Hematopoietic multipotent progenitor cell (in vitro differentiated cells): Measurements from ENCODE around the gene KRT8. TPM values are rescaled to one million over a fixed set of nuclear protein-coding genes. Genes with fewer than 3 reads are reported as not detected.

Source experiments
- DNase-seq, 3 donors: peaks; one replicate each; pipeline ENCODE4 v3.0.0-alpha.2; 2011 to 2015; ENCODE audit warnings: low read depth in 2 of 3, low spot score in 2 of 3
- total RNA-seq: library from RNA; depleted of rRNA; stranded (reverse); fragments of >200 nt; gene quantifications from one replicate; pipeline ENCODE4 v1.2.3, GENCODE V29; 2012

The KRT8 gene
- total RNA-seq, 1 donor, result 7.3 TPM

DNA sequence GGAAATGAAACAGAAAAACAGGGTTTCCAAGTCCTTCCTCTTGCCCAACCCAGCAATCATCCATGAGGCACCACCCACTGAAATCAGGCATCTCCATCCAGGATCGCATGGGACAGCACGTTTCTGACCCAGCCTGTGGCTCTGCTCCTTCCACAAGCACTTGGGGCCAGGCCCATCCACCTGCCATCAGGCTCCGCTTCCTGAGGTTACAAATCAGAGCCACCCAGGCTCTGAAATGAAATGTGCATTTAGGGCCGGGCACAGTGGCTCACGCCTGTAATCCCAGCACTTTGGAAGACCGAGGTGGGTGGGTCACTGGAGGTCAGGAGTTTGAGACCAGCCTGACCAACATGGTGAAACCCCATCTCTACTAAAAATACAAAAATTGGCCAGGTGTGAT is 55.4 kb downstream of the KRT8 start:
- no peak for DNase-seq

DNA sequence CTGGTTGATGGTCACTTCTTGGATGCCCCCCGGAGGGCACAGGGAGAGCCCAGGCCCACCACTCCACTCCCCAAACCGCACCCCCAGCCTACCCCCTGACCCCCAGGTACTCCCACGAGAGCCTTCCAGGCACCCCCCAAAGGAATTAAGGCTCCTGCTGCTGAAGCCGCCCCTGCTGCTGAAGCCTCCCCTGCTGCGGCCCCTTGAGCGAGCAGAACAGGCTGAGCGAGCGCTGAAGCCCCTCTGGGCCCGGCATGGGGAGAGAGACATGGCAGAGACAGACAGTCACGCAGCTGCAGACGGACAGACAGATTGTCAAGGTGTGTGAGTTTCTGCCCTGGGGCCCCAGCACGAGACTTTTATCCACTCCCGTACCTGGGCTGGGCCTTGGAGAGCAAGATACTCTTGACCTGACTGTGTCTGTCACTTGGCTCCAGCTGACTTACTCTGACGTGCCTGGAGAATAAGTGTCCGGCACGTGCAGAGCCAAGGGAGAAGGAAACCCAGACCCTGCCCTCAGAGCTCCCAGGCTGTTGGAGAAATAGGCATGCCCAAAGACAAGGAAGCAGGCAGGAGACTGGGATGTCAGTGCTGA is 56.1 kb downstream of the KRT8 start, which contains the start of gene KRT78:
Gene KRT78, minus strand, starts transcription at position 334 of the 595 bp plus-strand sequence. Its CDS starts 64 bp downstream, at position 270.
- DNase-seq, result no peak

DNA sequence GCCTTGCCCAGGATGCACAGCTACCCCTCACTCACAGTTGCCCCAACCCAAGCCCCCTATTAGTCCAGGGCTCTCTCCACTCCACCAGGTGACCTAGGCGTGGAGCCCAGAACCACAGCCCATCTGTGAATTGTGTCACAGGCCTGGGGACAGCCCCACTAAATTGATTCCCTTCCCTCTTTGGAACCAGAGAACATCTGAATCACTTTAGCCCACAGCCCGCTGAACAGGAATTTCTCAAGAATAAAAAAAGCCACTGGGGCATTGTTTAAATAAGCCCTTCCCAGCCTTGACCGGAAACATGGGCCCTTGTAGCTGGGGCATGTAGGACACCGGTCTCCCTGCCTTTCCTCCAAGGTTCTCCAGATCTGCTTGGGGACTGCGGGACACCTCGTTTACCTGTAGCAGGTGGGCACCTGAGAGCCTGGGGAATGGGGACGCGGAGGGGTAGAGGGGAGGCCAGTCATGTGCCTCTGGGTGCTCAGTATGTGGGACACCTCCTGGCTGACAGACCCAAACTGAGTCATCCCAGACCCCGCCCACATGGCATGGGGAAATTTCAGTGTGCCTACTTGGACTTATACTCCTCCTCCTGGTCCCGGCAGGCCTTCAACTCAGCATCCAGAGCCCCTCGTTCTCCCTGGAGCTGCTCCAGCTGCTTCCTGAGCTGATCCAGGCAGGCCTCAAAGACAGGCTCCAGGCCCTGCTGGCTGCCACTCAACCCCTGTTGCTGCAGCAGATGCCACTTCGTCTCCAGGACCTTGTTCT is 57.4 kb downstream of the KRT8 start:
- DNase-seq, result no peak

Other genes with a start within 250 kb of the KRT8 start
- 1.1 TPM for gene KRT1, start 224.7 kb downstream of the KRT8 start, total RNA-seq
- not detected for gene KRT77, start 201.6 kb downstream of the KRT8 start, total RNA-seq
- not detected for gene KRT76, start 127.7 kb downstream of the KRT8 start, total RNA-seq
- gene KRT3, start 109.0 kb downstream of the KRT8 start, total RNA-seq, result not detected
- not detected for gene KRT4, start 91.0 kb downstream of the KRT8 start, total RNA-seq
- gene KRT79, start 70.8 kb downstream of the KRT8 start, total RNA-seq, result under 0.01 TPM
- not detected for gene KRT78, start 56.1 kb downstream of the KRT8 start, total RNA-seq
- gene KRT18, start 44.0 kb upstream of the KRT8 start, total RNA-seq, result 67.1 TPM
- 790 TPM for gene EIF4B, start 101.4 kb upstream of the KRT8 start, total RNA-seq
- gene TNS2, start 145.0 kb upstream of the KRT8 start, total RNA-seq, result 3.2 TPM
- 20.7 TPM for gene SPRYD3, start 174.3 kb upstream of the KRT8 start, total RNA-seq
- gene IGFBP6, start 192.6 kb upstream of the KRT8 start, total RNA-seq, result 2.4 TPM
- under 0.01 TPM for gene SOAT2, start 198.4 kb upstream of the KRT8 start, total RNA-seq